WTC11 (cell line): ENCODE data around the gene ADGRD2. TPM values are rescaled to one million over a fixed set of nuclear protein-coding genes. Genes with fewer than 3 reads are reported as not detected.

Experiments
- ATAC-seq: fragments of 200-7000 bp; cut with Tn5 transposase; 2 replicates; pipeline ENCODE4 v1.10.0; 2021; ENCODE audit warnings: mild to moderate bottlenecking, moderate library complexity
- CTCF ChIA-PET: fragments of 300-600 bp; sonication (Branson Sonifier 250); formaldehyde crosslinking; loops from one replicate; lab custom pipeline; 2021; ENCODE audit warnings: antibody characterized with exemption; lab: Charles Lee
- POLR2A ChIA-PET: fragments of 350-600 bp; sonication (Branson Sonifier 250); formaldehyde crosslinking; loops from one replicate; lab custom pipeline; 2021; ENCODE audit warnings: antibody characterized with exemption; lab: Charles Lee
- DNase-seq: peaks from one replicate; pipeline ENCODE4 v3.0.0; 2021; ENCODE audit warnings: low spot score
- H3K27ac Mint-ChIP-seq: 2 replicates; pipeline ENCODE4 v1.8.0; 2021; ENCODE audit warnings: mixed read lengths
- H3K27me3 Mint-ChIP-seq: 2 replicates; pipeline ENCODE4 v1.8.0; 2021; ENCODE audit warnings: low read depth, mild to moderate bottlenecking, moderate library complexity, mixed read lengths
- H3K36me3 Mint-ChIP-seq: 2 replicates; pipeline ENCODE4 v1.8.0; 2021; ENCODE audit warnings: mixed read lengths
- H3K4me1 Mint-ChIP-seq: 2 replicates; pipeline ENCODE4 v1.8.0; 2022; ENCODE audit warnings: mixed read lengths
- H3K4me3 Mint-ChIP-seq: 2 replicates; pipeline ENCODE4 v1.8.0; 2021; ENCODE audit warnings: mild to moderate bottlenecking, moderate library complexity, mixed read lengths
- H3K9me3 Mint-ChIP-seq: 2 replicates; pipeline ENCODE4 v1.8.0; 2021; ENCODE audit warnings: mixed read lengths
- CBFB ChIP-seq: sonication (generic); formaldehyde crosslinking; IDR thresholded peaks from 2 replicates; pipeline ENCODE4 v1.8.1; 2022; ENCODE audit warnings: mild to moderate bottlenecking, low read depth, missing genetic modification reagents
- CREM ChIP-seq: sonication (generic); formaldehyde crosslinking; IDR thresholded peaks from 2 replicates; pipeline ENCODE4 v1.8.1; 2022; ENCODE audit warnings: mild to moderate bottlenecking, missing genetic modification reagents, moderate library complexity
- ELF4 ChIP-seq: sonication (generic); formaldehyde crosslinking; IDR thresholded peaks from 2 replicates; pipeline ENCODE4 v1.8.1; 2022; ENCODE audit warnings: low read depth, mild to moderate bottlenecking, moderate library complexity, missing genetic modification reagents
- GTF2I ChIP-seq: fragments of 250-450 bp; sonication (Bioruptor Pico); conservative IDR thresholded peaks from 2 replicates; pipeline ENCODE4 v1.4.0; 2021; ENCODE audit warnings: mild to moderate bottlenecking
- HMGA2 ChIP-seq: fragments of 250-450 bp; sonication (Bioruptor Pico); IDR thresholded peaks from 2 replicates; pipeline ENCODE4 v1.4.0; 2021; ENCODE audit warnings: mild to moderate bottlenecking, moderate library complexity
- KAT7 ChIP-seq: sonication (generic); formaldehyde crosslinking; IDR thresholded peaks from 2 replicates; pipeline ENCODE4 v1.8.1; 2023; ENCODE audit warnings: missing genetic modification reagents, mild to moderate bottlenecking, borderline replicate concordance
- MYBL2 ChIP-seq: sonication (generic); formaldehyde crosslinking; IDR thresholded peaks from 2 replicates; pipeline ENCODE4 v1.8.1; 2023; ENCODE audit warnings: mild to moderate bottlenecking, moderate library complexity, missing genetic modification reagents
- NR3C1 ChIP-seq: sonication (generic); formaldehyde crosslinking; conservative IDR thresholded peaks from 2 replicates; pipeline ENCODE4 v1.8.1; 2023; ENCODE audit warnings: low read depth, mild to moderate bottlenecking, missing genetic modification reagents
- RORB ChIP-seq: fragments of 250-450 bp; sonication (Bioruptor Pico); IDR thresholded peaks from 2 replicates; pipeline ENCODE4 v1.9.0; 2021; ENCODE audit warnings: mild to moderate bottlenecking
- SOX15 ChIP-seq: fragments of 250-450 bp; sonication (Bioruptor Pico); IDR thresholded peaks from 2 replicates; pipeline ENCODE4 v1.9.0; 2021; ENCODE audit warnings: mild to moderate bottlenecking
- SP1 ChIP-seq: sonication (generic); formaldehyde crosslinking; conservative IDR thresholded peaks from 2 replicates; pipeline ENCODE4 v1.8.1; 2022; ENCODE audit warnings: missing genetic modification reagents
- ZBTB21 ChIP-seq: sonication (generic); formaldehyde crosslinking; IDR thresholded peaks from 2 replicates; pipeline ENCODE4 v1.8.1; 2023; ENCODE audit warnings: mild to moderate bottlenecking, missing genetic modification reagents, borderline replicate concordance
- ZNF121 ChIP-seq: sonication (generic); formaldehyde crosslinking; IDR thresholded peaks from 2 replicates; pipeline ENCODE4 v1.8.0; 2023; ENCODE audit warnings: missing genetic modification reagents
- ZNF219 ChIP-seq: sonication (generic); formaldehyde crosslinking; IDR thresholded peaks from 2 replicates; pipeline ENCODE4 v1.8.0; 2023; ENCODE audit warnings: missing genetic modification reagents, mild to moderate bottlenecking, borderline replicate concordance
- ZNF263 ChIP-seq: sonication (generic); formaldehyde crosslinking; IDR thresholded peaks from 2 replicates; pipeline ENCODE4 v1.8.1; 2022; ENCODE audit warnings: low read depth, mild to moderate bottlenecking, moderate library complexity, missing genetic modification reagents
- ZNF423 ChIP-seq: fragments of 250-450 bp; sonication (Bioruptor Pico); IDR thresholded peaks from 2 replicates; pipeline ENCODE4 v2.1.2; 2022; ENCODE audit warnings: mild to moderate bottlenecking, moderate library complexity
- ZNF671 ChIP-seq: fragments of 250-450 bp; sonication (Bioruptor Pico); IDR thresholded peaks from 2 replicates; pipeline ENCODE4 v1.8.0; 2021; ENCODE audit warnings: mild to moderate bottlenecking
- total RNA-seq: library from RNA; stranded (reverse); gene quantifications from 3 replicates; pipeline ENCODE4 v1.2.3, GENCODE V29; 2021
- TF ChIP-seq, protein P1 (sequence below): fragments of 250-450 bp; sonication (Bioruptor Pico); IDR thresholded peaks from 2 replicates; pipeline ENCODE4 v1.9.0; 2021; ENCODE audit warnings: moderate library complexity, mild to moderate bottlenecking, inconsistent platforms, borderline replicate concordance
- TF ChIP-seq, protein P2 (sequence below): fragments of 200-600 bp; IDR thresholded peaks from 2 replicates; pipeline ENCODE4 v1.8.0; 2022; ENCODE audit warnings: antibody characterized with exemption
- TF ChIP-seq, protein P3 (sequence below): sonication (generic); formaldehyde crosslinking; IDR thresholded peaks from 2 replicates; pipeline ENCODE4 v1.8.1; 2022; ENCODE audit warnings: missing genetic modification reagents, borderline replicate concordance
- TF ChIP-seq, protein P4 (sequence below): fragments of 250-450 bp; sonication (Bioruptor Pico); conservative IDR thresholded peaks from 2 replicates; pipeline ENCODE4 v1.9.0; 2021; ENCODE audit warnings: mild to moderate bottlenecking
- TF ChIP-seq, protein P5 (sequence below): sonication (generic); formaldehyde crosslinking; IDR thresholded peaks from 2 replicates; pipeline ENCODE4 v1.8.1; 2022; ENCODE audit warnings: mild to moderate bottlenecking, missing genetic modification reagents, moderate library complexity, borderline replicate concordance

The ADGRD2 gene
- total RNA-seq, 1 experiment from 2014 or later = 0.61 TPM

DNA sequence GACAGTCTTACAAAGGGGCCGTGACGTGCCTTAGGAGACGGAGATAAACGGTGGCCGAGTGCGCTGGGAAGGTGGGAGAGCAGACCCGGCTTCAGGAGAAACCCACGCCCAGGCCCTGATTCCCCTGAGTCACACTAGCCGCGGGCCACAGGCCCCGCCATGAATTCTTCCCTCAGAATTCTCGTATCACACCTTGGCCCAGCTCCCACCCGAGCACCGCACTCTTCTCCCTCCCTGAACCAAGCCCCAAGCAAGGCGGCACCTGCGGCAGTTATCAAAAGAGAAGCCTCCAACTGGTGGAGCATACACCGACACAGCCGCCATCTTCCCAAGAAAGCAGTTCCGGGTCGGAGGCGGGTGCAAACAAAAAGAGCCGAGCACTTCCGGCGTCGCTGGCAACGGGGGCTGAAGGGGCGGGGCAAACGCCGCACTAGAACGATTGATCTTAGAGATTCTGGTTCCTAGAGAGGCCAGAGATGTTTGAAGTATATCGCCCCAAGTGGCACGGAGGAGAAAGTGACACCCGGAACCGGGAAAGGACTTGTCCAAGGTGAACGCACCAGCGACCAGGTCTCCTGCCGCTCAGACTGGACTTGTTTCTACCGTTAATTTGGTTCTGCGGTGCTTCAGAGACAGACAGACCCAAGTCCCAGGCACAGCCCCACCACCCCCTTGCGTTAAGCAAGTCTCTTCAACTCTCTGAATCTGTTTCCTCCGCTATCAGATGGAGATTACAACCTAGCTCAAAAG lies 35.0 kb upstream of the ADGRD2 start, which contains the start of gene PSMB7 (continued):
- TF ChIP-seq, protein P1, sequence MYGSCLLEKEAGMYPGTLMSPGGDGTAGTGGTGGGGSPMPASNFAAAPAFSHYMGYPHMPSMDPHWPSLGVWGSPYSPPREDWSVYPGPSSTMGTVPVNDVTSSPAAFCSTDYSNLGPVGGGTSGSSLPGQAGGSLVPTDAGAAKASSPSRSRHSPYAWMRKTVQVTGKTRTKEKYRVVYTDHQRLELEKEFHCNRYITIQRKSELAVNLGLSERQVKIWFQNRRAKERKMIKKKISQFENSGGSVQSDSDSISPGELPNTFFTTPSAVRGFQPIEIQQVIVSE (CRISPR knock-in tag) = no peak
- TF ChIP-seq KAT7 (CRISPR knock-in tag) = no peak
- peak; percentile 81 for TF ChIP-seq GTF2I (CRISPR knock-in tag)
- TF ChIP-seq SP1 (CRISPR knock-in tag) = peak; percentile 81
- TF ChIP-seq, all 79 proteins: peak for 13

DNA sequence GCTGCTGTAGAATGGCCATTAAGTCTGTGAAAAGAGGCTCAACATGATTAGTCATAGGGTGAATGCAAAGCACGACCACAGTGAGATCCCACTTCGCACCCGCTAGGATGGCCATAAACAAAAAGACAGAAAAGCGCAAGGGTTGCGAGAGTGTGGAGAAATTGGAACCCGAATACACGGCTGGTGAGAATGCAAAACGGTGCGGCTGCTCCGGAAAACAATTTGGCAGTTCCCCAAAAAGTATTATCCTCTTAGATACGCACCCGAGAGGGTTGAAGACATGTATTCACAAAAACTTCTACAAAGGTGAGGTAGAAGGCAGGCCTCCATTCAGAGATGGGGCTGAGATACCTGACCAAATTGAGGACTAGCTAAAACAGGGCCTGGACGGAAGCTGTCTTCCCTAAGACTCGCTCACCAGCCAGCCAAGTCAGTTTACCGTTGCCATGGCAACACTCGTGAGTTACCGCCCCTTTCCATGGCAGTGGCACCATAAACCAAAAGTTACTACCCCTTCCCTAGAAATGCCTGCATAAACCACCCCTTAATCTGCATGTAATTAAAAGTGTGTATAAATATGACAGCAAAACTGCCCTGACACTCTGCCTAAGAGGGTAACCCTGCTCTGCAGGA lies 34.3 kb upstream of the ADGRD2 start:
- no peaks in the 10 kb centered on the region for H3K27me3 Mint-ChIP-seq
- TF ChIP-seq, protein P2, sequence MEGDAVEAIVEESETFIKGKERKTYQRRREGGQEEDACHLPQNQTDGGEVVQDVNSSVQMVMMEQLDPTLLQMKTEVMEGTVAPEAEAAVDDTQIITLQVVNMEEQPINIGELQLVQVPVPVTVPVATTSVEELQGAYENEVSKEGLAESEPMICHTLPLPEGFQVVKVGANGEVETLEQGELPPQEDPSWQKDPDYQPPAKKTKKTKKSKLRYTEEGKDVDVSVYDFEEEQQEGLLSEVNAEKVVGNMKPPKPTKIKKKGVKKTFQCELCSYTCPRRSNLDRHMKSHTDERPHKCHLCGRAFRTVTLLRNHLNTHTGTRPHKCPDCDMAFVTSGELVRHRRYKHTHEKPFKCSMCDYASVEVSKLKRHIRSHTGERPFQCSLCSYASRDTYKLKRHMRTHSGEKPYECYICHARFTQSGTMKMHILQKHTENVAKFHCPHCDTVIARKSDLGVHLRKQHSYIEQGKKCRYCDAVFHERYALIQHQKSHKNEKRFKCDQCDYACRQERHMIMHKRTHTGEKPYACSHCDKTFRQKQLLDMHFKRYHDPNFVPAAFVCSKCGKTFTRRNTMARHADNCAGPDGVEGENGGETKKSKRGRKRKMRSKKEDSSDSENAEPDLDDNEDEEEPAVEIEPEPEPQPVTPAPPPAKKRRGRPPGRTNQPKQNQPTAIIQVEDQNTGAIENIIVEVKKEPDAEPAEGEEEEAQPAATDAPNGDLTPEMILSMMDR = peak; percentile 29; the same call in 1 of the 2 replicates
- TF ChIP-seq, protein P3, sequence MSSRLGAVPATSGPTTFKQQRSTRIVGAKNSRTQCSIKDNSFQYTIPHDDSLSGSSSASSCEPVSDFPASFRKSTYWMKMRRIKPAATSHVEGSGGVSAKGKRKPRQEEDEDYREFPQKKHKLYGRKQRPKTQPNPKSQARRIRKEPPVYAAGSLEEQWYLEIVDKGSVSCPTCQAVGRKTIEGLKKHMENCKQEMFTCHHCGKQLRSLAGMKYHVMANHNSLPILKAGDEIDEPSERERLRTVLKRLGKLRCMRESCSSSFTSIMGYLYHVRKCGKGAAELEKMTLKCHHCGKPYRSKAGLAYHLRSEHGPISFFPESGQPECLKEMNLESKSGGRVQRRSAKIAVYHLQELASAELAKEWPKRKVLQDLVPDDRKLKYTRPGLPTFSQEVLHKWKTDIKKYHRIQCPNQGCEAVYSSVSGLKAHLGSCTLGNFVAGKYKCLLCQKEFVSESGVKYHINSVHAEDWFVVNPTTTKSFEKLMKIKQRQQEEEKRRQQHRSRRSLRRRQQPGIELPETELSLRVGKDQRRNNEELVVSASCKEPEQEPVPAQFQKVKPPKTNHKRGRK = no peak
- ATAC-seq = no peak
- POLR2A ChIA-PET = interaction anchor here (0.6 kb wide), 1 partner anchor 180 kb away, joined by 3 read pairs; no protein-coding TSS in a partner anchor
- H3K27ac Mint-ChIP-seq = peak overlapping the region; percentile 91
- DNase-seq = peak; percentile 52
- peaks cover 35% of the 10 kb centered on the region for H3K36me3 Mint-ChIP-seq
- peak overlapping the region; percentile 99 for H3K4me3 Mint-ChIP-seq
- CTCF ChIA-PET = interaction anchor here (0.6 to 1.4 kb wide), 8 partner anchors 16 to 375 kb away, joined by 3 to 6 read pairs (median 4); no protein-coding TSS in a partner anchor
- H3K4me1 Mint-ChIP-seq = peaks cover 10% of the 10 kb centered on the region
- H3K9me3 Mint-ChIP-seq = peaks cover 4% of the 10 kb centered on the region

DNA sequence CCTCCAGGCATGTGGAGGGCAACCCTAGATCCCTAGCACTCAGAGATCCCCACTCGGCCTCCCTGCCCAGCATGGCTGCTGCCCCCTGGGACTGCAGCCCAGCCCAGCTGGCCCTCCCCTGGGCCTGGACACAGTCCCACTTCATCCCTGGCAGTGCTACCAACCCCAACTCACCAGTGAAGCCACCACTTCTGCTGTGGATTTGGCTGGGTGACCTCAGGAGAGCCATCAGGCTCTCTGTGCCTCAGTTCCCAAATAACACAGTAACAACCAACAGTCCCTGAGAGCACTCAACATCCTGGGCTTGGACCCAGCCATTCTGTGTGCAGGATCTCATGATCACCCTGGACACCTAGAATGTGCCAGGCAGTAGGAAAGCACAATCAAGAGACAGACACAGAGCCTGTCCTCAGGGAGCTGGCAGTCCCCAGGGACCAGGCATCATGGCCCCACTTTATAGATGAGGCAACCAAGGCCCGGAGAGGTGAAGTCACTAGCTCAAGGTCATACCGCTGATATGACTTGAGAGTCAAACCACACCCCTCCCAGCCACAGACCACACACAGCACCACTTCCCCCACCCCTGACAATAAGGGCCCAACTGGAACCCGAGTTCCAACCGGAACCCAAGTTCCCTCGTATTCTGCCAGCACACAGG lies 30.3 kb upstream of the ADGRD2 start:
- Mint-ChIP-seq H3K4me3 (no peak overlapping the region), H3K9me3 (peaks cover 4% of the 10 kb centered on the region), H3K36me3 (no peaks in the 10 kb centered on the region; the same call in 1 of the 2 replicates), H3K27ac (no peak overlapping the region), H3K4me1 (peaks cover 4% of the 10 kb centered on the region), H3K27me3 (peaks cover 9% of the 10 kb centered on the region)
- no peak for TF ChIP-seq HMGA2 (CRISPR knock-in tag)
- no peak for TF ChIP-seq MYBL2 (CRISPR knock-in tag)
- TF ChIP-seq ZNF423 = no peak
- no peak for TF ChIP-seq ELF4 (CRISPR knock-in tag)
- TF ChIP-seq ZNF121 (CRISPR knock-in tag) = no peak
- no peak for TF ChIP-seq ZBTB21 (CRISPR knock-in tag)
- TF ChIP-seq ZNF263 (CRISPR knock-in tag) = no peak
- TF ChIP-seq, protein P4, sequence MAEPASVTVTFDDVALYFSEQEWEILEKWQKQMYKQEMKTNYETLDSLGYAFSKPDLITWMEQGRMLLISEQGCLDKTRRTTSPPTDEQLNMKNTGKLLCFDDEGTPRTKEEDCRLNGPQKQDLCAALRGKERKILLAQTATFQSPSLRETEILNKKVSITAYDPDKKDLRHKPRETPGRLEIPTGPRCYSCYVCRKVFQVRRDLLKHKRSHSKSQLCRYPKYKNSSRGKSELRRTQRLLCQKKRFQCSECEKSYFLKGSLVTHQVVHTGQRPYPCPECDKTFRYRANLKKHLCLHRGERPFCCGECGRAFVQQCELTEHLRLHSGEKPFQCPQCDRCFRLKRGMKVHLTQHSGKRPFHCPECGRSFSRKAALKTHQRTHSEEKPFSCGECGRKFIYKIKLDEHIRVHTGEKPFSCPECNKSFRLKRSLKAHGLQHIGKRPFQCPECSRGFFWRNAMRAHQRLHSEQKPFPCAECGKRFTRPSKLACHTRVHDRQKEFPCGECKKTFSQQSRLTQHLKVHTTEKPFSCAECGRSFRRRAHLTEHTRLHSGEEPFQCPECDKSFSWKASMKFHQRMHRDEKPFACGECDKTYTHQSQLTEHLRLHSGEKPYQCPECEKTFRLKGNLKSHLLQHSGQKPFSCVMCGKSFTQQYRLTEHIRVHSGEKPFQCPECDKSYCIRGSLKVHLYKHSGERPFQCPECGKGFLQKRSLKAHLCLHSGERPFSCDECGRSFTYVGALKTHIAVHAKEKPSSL (CRISPR knock-in tag) = no peak
- no peak for TF ChIP-seq RORB
- TF ChIP-seq, protein P5, sequence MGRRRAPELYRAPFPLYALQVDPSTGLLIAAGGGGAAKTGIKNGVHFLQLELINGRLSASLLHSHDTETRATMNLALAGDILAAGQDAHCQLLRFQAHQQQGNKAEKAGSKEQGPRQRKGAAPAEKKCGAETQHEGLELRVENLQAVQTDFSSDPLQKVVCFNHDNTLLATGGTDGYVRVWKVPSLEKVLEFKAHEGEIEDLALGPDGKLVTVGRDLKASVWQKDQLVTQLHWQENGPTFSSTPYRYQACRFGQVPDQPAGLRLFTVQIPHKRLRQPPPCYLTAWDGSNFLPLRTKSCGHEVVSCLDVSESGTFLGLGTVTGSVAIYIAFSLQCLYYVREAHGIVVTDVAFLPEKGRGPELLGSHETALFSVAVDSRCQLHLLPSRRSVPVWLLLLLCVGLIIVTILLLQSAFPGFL (CRISPR knock-in tag) = no peak
- TF ChIP-seq CREM (CRISPR knock-in tag) = no peak
- TF ChIP-seq ZNF219 (CRISPR knock-in tag) = no peak
- no peak for TF ChIP-seq NR3C1 (CRISPR knock-in tag)
- no peak for TF ChIP-seq ZNF671 (CRISPR knock-in tag)
- TF ChIP-seq SOX15 (CRISPR knock-in tag) = no peak
- no peak for TF ChIP-seq CBFB
- ChIA-PET POLR2A (no interaction called here), CTCF (interaction anchor here (0.6 to 2.5 kb wide), 16 partner anchors 9 to 433 kb away, joined by 3 to 11 read pairs (median 4); no protein-coding TSS in a partner anchor)
- DNase-seq (no peak), ATAC-seq (no peak)
